HG03520 (cell line): Measurements from ENCODE around the gene ELAVL2.
"Not testable (repeated sequence)": the region's sequence is repeated elsewhere in the genome, so short reads cannot be mapped to it uniquely, and the experiment has no call there.

Experiments
- ATAC-seq: cut with Tn5 transposase; IDR thresholded peaks from one replicate; pipeline ENCODE4 v1.9.1; 2021; ENCODE audit warnings: mild to moderate bottlenecking, moderate library complexity; ENCODE audit not compliant: unreplicated experiment

The ELAVL2 gene

GRCh38 chr9:23725279-23725946, 100.6 kb downstream of the ELAVL2 start:
- no peak for ATAC-seq

GRCh38 chr9:23723672-23724071, 102.4 kb downstream of the ELAVL2 start:
- no peak for ATAC-seq

GRCh38 chr9:23723048-23723447, 103.0 kb downstream of the ELAVL2 start:
- ATAC-seq, result not testable (repeated sequence)

- ATAC-seq, result no peak
Observed at GRCh38 chr9:23721466-23721865, 104.6 kb downstream of the ELAVL2 start.

GRCh38 chr9:23717505-23717904, 108.5 kb downstream of the ELAVL2 start:
- no peak for ATAC-seq

GRCh38 chr9:23707249-23707648, 118.8 kb downstream of the ELAVL2 start:
- no peak for ATAC-seq

- ATAC-seq, result no peak
Observed at GRCh38 chr9:23702311-23702922, 123.6 kb downstream of the ELAVL2 start.

- ATAC-seq, result no peak
Observed at GRCh38 chr9:23701291-23701690, 124.7 kb downstream of the ELAVL2 start.

GRCh38 chr9:23700359-23700758, 125.7 kb downstream of the ELAVL2 start:
- no peak for ATAC-seq

GRCh38 chr9:23698161-23698560, 127.9 kb downstream of the ELAVL2 start:
- no peak for ATAC-seq

GRCh38 chr9:23695572-23695971, 130.5 kb downstream of the ELAVL2 start:
- ATAC-seq, result no peak

GRCh38 chr9:23693374-23693773, 132.7 kb downstream of the ELAVL2 start:
- ATAC-seq, result no peak

GRCh38 chr9:23686896-23687295, 139.1 kb downstream of the ELAVL2 start:
- no peak for ATAC-seq

GRCh38 chr9:23686257-23686656, 139.8 kb downstream of the ELAVL2 start:
- no peak for ATAC-seq

- no peak for ATAC-seq
Observed at GRCh38 chr9:23683611-23684061, 142.4 kb downstream of the ELAVL2 start.

GRCh38 chr9:23682891-23683431, 143.1 kb downstream of the ELAVL2 start:
- no peak for ATAC-seq

- no peak for ATAC-seq
Observed at GRCh38 chr9:23682352-23682751, 143.7 kb downstream of the ELAVL2 start.

- ATAC-seq, result no peak
Observed at GRCh38 chr9:23677446-23677845, 148.6 kb downstream of the ELAVL2 start.

- no peak for ATAC-seq
Observed at GRCh38 chr9:23674016-23674585, 151.9 kb downstream of the ELAVL2 start.

GRCh38 chr9:23672151-23672550, 153.9 kb downstream of the ELAVL2 start:
- no peak for ATAC-seq

GRCh38 chr9:23669776-23670175, 156.3 kb downstream of the ELAVL2 start:
- no peak for ATAC-seq

GRCh38 chr9:23665635-23666034, 160.4 kb downstream of the ELAVL2 start:
- ATAC-seq, result no peak
